ENCODE results near the gene CLEC16A.
A peak's percentile ranks its signal among the peaks of the same experiment; 100 is the strongest.

The CLEC16A gene

DNA sequence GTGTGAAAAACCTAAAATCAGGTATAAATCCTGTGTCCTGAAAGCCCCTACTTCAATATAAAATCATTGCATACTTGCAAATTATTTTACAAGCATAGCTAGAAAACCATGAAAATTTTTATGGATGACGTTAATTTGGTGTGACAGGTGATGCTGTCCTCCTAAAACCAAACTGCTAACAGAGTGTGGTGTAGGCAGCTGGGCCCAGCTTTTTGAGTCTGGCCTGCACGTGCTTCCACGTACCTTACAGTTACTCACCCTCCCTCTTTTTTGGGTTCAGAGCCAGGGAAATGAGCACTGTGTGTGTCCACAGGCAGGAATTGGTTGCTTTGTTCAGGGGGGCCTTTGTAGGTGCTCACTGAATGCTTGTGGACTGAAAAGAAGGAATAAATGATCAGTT is 36.4 kb downstream of the CLEC16A start:
- no peak for TF ChIP-seq CTCF (IDR thresholded peaks at IDR 0.05; ENCODE audit: low read depth, low read length)
- H3K4me3 ChIP-seq (ENCODE audit: low read depth, low read length), result no peak overlapping the region

DNA sequence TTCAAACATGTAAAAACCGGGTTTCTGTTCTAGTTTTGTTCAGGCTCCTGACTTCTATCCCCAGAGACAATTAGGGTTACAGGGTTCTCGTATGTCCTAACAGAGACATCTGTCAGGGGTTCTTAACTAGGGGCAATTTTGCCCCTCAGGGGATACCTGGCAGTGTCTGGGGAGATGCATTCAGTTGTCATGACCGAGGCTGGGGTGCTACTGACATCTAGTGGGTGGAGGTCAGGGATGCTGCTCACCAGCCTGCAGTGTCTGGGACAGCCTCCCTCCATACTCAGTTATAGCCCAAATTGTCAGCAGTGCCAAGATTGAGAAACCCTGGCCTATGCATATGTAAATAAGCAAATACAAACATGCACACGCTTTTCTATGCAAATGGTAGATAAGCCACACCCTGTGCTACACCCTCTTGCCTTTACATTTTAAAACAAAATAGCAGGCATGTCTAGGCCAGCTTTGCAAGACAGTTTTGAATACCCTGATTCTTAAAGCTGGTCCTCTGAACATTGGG is 37.4 kb downstream of the CLEC16A start:
- 0 out of 2 replicates have a peak, but pooled peaks have one; percentile 9 for TF ChIP-seq CTCF (IDR thresholded peaks at IDR 0.05; ENCODE audit: low read depth, low read length)
- H3K4me3 ChIP-seq (ENCODE audit: low read depth, low read length), result no peak overlapping the region

DNA sequence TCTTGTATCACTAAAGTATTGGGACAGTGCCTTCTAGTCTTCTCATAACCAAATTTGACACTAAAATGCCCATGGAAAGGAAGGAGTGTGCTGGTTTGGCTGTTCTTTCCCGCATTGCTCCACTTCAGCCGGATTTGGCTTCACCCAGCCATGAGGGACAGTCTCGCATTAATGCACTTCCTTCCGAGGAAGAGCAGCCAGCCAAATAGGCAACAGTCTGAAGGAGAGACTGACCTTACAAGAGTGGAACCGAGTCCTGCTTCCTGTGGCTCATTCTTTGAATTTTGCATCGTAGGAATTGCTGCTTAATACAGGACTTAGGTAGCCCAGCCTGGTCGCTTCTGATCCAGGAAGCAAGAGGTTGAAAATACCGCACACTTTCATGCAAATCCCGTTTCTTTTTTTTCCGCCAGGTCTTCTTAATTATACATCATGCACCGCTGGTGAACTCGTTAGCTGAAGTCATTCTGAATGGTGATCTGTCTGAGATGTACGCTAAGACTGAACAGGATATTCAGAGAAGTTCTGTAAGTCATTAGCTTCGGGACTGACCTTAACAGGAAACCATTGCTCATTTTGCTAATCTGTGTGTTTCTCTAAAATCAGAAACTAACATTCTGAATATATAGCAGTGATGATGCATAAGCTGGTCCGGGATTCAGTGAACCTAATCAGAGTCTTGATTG is 38.2 kb downstream of the CLEC16A start:
- TF ChIP-seq CTCF (IDR thresholded peaks at IDR 0.05; ENCODE audit: low read depth, low read length), result no peak
- H3K4me3 ChIP-seq (ENCODE audit: low read depth, low read length), result no peak overlapping the region

GRCh38 chr16:10983159-10983558 is 38.8 kb downstream of the CLEC16A start:
- no peak for TF ChIP-seq CTCF (IDR thresholded peaks at IDR 0.05; ENCODE audit: low read depth, low read length)
- H3K4me3 ChIP-seq (ENCODE audit: low read depth, low read length), result no peak overlapping the region

DNA sequence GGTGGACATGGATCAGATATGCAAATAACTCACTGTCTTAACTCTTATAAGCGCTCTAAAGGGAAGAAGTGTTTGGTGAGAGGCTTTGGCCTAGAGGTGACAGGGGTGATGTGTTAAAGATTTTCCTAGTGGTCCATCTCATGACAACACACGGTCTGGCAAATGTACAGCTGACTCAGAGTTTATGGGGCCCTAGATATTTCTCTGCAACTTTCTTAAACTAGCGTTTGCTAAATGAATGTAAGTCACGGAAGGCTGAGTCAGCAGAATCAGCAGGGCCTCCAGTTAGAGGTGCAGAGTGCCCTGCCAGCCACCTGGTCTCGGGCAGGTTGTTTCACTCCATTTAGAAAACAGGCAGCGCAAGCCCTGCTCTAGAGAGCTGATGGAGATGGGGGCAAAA is 40.1 kb downstream of the CLEC16A start:
- no peak overlapping the region for H3K4me3 ChIP-seq (ENCODE audit: low read depth, low read length)
- no peak for TF ChIP-seq CTCF (IDR thresholded peaks at IDR 0.05; ENCODE audit: low read depth, low read length)

DNA sequence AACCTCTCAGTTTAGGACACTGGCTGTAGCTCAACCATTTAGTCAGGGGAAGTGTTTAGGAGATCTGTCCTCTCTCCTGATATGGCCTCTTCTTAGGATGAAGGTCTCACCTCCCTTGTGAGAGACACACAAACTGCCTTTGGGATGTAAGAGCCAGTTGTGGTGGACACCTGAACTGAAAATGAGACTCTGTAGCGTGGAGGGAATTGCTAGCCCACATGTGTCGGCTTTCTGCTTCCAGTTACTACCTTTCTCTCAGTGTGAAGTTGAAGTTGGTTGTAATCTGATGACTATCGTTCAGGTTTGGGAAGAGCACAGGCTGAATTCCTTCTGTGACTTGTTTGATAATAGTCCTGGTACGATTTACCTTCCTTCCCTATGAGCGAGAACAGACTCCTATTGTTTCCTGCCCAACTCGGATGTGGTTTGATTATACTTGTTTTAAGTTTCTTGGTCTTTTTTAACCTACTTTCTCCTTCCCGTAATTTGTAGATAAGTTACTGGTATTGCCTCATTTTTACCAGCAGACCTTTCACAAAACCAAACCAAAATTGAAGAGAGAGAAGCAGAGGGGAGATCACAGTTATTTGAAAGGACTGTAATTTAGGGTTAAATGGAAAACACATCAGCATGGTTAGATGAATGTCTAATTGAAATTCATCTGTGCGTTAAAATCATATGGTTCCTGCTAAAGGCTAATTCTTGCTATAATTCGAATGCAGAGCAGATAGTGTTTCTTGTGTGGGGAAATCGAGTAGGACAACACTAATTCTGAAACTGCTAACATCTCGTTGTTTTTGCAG is 43.2 kb downstream of the CLEC16A start:
- no peak for TF ChIP-seq CTCF (IDR thresholded peaks at IDR 0.05; ENCODE audit: low read depth, low read length)
- no peak overlapping the region for H3K4me3 ChIP-seq (ENCODE audit: low read depth, low read length)

All from WI38 (cell line).